NCI-H2107 treated with DMSO at 0.1 percent for 48 hours (cell line): ENCODE measurements around the gene TRHDE.
"Not testable (repeated sequence)": the region's sequence is repeated elsewhere in the genome, so short reads cannot be mapped to it uniquely, and the experiment has no call there.

Experiments
- DNase-seq: peaks from one replicate; lab custom pipeline; 2025; ENCODE audit not compliant: unreplicated experiment; lab: John Stamatoyannopoulos, UW

Gene TRHDE

DNA sequence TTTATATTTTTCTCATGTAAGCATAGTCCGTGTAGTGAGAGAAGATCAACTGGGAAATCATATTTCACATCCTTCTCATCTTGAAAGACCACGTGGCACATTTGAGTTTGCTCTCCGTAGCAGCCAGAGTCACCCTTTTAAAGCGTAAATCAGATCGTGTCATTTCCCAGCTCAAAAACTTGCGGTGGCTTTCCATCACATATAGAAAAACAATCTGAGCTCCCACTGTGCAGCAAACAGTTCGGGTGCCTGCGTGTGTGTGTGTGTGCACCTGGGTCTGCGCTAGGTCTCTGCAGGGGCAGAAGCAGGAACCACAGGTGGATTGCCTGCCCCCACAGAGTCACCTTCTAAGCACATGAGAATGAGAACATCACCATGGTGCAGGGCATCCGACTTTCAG lies 338.2 kb downstream of the TRHDE start:
- no peak for DNase-seq

DNA sequence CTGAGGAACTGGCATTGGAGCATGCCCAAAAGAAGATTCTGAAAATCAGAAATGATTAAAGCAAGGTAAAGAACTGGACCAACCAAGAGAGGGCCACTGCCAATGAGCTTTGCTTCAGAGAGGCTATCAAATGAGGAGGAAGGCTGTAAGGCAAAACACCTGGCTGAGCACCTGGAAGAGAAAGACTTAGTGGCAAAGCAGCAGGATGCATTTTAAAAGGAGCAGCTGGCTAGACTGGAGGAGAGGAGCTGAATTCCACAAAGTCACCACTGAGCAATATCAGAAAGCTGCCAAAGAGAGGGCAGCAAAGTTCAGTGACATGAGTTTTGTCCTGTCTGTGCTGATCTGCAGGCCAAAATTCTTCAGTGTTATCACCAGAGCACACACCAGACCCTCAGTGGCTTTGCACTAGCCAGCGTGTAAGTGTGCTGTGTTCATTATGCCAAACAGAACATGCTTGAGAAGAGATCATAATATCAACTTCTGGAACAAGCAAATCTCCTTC lies 338.7 kb downstream of the TRHDE start:
- DNase-seq, result no peak

DNA sequence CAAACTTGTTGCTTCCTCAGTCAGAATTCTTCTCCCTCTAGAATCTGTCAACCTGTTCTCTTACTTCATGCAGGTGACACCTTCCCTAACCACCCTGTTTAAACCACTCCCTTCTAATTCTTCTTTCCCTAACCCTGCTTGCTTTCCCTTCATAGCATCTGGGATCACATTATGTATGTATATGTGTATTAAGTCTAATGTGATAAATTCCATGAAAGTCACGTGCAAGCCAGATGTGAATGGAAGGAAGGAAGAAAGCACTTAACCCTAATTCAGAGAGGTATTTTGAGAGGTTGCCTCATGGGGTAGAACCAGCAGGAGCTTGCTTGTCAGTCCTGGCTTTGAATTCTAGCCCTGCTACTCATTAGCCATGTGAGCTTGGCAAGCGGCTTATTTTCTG lies 340.0 kb downstream of the TRHDE start:
- DNase-seq, result no peak

DNA sequence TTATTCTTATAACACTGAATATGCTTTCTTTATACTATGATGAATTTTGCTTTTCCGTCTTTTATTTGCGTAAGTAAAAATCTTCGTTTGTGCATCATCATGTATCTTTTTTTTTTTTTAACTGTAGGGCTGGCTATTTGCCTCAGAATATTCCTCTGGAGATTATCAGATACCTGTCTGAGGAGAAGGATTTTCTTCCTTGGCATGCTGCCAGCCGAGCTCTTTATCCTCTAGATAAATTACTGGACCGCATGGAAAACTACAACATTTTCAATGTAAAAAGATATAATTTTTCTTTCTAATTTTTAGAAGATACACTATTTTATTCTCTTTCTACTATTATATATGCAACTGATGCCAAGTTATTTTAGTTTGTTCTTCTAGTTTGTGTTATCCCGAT lies 346.6 kb downstream of the TRHDE start:
- no peak for DNase-seq

DNA sequence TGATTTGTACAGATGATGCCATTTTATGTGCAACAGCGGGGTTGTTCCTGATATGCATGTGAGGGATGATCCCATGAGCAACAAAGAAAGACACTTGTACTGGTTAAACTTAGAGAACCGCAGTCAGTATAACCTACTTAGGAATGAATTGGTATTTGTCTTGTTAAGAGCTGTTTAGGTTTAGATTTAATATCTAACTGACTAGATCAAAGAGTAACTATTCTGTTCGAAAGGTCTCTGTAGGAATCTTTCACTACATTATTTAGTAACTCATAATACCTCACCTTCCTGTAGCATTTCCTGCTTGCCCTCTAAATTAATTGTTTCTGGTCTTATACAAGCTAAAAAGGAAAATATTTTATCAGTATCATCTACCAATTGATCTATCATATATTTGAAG lies 350.4 kb downstream of the TRHDE start:
- DNase-seq, result no peak

DNA sequence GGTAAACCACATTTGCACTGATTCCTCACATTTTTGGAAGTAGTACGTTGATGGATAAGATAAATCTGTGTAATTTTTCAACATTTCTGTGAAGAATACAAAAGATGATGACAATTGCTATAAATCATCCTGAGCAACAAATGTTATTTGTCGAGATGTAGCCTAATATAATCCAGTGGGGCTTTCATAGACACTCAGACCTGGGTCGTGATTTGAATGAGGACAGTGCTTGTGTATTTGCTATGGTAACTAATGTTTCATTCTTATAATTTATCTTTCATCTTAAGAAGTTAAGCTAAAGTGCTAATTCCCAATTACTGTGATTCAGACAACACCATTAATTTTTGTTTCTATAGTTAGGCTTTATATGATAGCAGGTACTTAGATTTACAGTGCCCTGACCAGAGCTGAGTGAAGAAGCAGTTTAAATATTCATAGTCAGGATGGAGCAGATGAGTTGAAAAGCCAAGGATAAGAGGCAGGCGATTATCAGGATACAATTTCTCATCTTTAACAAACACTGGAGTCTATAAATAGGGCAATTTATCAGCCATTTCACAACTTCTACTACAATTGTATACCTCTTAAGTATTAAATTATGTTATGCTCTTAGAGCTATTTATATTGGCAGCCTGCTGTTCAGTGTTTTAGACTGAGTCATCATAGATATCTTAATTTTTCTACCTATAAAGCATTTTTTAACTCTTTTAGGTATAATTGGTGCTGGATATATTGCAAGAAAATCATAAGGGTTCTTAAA lies 359.9 kb downstream of the TRHDE start:
- DNase-seq, result no peak

DNA sequence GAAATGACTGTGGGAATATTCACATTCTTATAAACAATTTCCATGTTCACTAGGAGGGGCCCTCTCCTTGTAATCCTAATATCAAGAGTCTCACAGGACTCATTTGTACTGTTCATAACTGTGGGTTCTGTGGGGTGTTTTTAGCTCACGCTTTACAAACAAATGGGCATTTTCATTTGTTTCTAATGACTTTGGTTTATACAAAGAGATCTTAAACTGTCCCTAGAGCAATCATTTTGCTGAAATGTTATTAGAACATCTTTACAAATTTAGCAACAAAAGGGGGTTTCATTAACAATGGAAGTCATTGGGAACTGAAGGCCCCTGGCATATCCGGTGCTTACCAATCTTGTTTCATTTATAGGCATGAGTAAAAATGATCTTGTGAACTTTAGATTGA lies 370.5 kb downstream of the TRHDE start:
- no peak for DNase-seq

DNA sequence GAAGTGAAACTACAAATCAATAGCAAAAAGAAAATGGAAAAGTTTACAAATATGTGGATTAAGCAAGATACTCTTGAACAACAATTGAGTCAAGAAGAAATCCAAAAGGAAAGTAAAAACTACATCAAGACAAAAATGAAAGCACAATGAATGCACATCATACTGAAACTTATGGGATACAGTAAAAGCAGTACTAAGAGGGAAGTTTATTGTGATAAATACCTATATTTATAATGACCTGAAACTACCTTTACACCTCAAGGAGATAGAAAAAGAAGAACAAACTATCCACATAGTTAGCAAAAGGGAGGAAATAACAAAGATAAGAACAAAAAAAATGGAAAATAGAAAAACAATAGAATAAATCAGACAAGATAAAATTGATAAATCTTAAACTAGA lies 375.0 kb downstream of the TRHDE start:
- DNase-seq, result no peak

DNA sequence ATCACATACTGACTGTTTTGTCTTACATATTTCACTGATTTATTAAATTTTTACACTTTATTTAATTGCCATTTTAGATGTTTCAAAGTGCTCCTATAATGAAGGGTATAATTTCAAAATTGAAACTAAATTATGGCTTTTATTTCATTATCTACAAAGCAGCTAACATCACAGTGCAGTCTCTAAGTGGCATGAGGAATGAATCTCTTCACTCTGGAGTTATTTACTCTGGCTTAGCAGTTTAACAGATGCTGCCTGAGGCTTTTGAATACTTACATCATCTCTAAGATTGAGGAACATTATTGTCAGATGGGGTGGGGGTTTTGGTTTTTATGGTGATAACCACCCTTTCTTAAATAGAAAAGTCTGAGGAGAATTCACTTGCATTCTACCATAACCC lies 386.4 kb downstream of the TRHDE start:
- DNase-seq, result no peak

DNA sequence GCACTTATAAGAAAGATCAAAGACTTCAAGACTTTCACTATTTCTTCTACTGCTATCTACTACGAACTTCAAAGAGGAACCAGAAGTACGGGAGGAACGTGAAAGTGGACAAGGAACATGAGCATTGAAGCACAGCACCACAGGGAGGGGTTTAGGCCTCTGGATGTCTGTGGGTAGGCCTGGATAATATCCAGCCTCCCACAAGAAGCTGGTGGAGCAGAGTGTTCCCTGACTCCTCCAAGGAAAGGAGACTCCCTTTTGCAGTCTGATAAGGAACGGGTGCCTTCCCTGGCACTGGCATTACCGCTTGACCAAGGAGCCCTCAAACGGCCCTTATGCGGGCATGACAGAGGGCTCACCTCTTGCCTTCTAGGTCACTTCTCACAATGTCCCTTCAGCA lies 388.0 kb downstream of the TRHDE start:
- not testable (repeated sequence) for DNase-seq

DNA sequence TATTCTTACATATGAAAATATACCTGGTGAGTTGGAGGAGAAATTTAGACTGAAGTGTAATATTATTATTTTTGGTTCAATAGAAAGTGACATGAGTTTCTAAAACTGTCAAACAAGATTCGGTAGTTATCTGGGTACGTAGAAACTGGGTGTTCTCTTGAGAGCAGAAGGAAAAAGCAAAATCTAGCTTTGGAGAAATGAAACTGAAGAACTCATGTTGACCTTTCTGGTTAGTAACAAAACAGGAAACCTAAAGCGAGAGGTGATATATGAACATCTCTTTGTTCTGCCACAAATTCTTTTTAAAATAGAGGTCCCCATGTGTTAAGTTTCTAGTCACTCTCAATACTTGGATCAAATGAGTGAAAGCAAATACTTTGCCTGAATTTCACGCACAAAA lies 401.7 kb downstream of the TRHDE start:
- no peak for DNase-seq

DNA sequence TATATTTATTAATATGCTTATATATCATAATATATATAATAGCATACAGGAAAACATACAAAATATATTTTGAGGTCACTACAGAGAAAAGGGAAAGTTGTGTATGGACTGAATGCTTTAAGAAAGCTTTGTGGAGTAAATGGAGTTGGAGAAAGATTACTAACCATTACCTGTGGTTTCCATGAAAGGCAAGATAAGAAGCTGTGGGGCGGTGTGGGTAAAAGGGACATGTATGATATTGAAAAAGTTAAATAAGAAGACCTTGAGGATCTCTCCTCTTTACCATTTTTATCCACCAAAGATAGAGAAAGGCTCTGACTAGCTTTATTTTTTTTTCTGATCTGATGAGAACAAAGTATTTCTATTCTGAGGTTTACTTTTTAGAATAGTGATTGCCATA lies 404.4 kb downstream of the TRHDE start:
- no peak for DNase-seq

DNA sequence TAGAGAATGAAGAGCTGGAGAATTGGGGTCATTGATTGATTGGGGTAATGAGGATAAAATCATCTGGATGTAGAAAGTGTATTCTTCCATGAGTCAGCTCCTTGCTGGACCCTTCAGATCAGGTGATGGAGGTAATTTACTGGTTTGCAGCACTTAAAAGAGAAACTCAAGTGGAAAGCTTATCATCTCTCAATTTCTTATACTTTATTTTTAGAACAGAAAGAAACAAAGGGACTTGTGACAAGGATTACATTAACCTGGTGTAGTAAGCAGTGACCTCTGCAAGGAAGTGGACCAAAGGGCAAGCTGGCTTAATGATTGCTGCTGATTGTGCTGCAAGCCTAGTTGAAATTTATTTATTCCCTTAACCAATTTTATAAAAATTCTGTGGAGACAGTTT lies 405.0 kb downstream of the TRHDE start:
- DNase-seq, result no peak

DNA sequence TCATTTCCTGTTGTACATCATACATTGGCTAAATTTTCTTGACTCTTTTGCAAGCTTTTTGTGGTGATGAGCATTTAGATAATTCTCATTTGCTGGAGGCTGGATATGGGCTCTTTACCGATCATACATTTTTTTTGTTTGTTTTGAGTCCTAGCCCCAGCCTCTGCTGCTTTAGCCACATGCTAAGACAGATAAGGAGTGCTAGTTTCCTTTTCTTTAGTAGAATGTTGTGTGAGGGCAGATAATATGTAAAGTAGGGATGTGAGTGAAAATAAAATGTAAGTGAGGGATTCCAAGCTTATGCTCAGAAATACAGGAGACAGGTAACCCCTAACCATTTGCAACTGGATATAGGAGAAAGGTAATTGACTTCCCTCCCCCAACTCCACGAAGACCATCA lies 405.7 kb downstream of the TRHDE start:
- DNase-seq, result no peak

DNA sequence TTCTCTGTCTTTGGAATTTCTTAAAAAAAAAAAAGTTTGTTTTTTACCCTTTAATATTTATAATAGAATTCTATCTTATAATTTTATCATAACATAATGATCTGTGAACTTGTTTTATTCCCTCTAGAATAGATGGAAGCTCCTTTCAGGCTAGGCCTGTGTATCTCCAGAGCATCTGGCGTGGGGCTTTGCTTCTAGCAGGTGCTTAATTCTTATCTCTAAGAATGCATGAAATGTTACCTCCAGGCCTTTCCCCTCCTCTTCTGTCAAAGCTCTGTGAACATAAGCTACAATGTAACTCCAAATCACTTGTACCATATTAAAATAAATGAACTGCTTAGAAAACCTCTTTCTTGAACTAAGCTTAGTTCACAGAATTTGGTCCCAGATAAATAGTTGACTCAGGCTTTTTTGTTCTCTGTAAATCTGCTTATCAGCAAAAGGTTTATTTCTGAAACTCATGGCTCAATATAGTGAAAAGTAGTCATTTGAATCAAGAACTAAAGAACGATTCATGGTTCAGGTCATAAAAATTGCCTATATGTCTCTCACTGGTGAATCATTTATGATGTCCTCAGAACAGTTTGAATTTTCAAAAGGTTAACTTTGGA lies 407.1 kb downstream of the TRHDE start:
- DNase-seq, result no peak

DNA sequence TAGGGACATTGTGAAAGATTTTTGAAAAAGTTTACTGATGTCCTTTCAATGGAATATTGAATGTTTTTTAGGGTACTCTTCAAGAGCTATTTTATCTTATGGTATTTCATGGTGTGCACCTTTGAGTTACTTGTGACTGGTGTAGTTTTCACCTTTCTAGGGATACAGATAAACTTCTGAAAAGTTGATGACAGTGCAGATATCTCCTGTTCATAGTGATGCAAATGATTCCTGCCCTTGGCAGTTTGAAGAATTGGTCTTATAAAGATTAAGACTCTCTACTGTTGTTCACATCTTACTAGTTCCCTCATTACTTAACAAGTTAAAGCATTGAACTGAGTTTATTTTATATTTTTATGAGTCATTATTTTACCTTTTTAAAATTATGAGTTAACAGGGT lies 408.9 kb downstream of the TRHDE start:
- no peak for DNase-seq

DNA sequence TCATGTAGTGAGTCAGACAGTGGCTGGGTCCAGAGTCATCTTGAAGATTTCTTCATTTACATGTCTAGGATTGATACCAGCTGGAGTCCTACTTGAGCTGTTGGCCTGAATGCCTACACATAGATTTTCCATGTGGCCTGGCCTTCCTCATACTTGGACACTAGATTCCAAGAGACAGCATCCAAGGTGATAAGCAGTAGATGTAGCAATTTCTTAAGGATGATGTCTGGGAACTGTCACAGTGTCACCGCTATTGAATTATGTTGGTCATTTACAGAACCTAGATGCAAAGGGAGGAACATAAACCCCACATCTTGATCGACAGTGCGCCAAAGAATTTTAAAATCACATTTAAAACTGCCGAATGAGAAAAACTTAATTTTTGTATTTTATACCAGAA lies 412.3 kb downstream of the TRHDE start:
- DNase-seq, result no peak

DNA sequence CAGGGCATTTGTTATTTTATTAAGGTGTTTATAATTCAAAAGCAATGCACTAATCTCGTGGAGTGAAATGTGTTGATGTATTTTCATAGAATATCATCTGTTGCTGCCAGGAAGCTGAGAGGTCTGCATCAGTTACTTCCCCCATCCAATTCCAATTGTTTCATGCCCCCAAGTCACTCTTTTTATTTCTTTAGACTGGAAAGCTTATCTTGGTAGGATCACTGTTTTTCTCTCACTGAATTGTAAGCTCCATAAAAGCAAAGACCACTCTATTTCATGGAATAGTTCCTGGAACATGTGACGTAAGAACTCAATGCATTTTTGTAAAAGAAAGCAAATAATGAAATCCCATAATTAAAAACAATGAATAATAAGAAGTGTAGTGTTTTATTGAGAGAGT lies 420.2 kb downstream of the TRHDE start:
- no peak for DNase-seq

DNA sequence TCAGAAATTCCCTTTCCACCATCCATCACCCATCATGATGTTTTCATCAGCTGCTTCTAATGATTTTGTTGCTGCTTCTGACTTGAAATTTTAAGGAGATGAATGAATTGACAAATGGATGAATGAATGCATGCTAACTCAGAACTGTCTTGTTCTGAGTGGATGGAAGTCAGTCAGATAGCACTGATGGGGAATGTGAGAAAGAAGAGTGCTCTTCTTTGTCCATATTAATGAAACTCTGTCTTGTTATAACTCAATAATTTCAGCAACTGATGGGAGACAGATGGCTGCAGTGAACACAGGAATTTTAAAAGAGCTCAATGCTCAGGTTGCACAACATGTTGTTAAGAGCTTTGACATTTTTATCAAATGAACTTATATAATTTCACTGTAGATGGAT lies 422.0 kb downstream of the TRHDE start:
- no peak for DNase-seq

DNA sequence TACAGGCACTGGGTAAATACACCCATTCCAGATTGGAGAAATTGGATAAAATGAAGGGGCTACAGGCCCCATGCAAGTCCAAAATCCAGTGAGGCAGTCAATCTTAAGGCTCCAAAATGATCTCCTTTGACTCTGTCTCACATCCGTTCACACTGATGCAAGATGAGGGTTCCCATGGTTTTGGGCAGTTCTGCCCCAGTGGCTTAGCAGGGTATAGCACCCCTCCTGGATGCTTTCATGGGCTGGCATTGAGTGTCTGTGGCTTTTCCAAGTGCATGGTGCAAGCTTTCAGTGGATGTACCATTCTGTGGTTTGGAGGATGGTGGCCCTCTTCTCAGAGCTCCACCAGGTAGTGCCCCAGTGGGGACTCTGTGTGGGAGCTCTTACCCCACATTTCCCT lies 427.2 kb downstream of the TRHDE start:
- no peak for DNase-seq

DNA sequence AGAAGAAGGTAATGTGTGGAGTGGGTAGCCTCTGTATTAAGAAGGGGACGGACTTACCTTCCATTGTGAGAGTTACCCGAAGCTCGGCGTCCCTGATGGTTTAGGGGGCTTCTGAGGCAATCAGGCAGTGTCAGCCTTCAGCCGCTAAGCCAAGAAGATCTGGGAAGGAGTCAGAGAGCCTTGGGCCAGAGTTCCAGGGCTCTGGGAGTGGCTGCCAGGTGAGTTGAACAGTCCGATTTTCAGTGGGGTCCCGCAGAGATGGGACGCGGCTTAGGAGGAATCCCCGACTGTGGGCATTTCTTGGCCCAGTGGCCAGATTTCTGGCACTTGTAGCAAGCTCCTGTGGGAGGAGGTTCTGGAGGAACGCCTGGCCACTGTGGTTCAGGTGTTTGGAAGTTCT lies 439.9 kb downstream of the TRHDE start:
- DNase-seq, result not testable (repeated sequence)

DNA sequence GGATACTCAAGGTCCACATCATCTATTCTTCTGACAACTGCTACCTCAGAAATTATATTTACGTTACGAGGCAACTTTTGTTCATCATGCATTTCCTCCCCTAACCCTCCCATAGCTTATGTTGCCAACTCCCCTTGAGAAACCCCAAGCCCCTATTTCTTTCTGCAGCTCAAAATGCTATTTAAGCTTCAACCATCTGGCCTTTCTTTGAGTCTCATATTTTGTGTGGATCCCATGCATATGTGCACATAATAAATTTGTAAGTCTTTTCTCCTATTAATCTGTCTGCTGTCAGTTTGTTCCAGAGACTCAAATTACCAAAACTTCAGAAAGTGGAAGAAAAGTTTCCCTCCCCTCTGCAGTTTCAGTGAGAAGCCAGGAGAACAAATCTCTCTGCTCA lies 444.1 kb downstream of the TRHDE start:
- no peak for DNase-seq

DNA sequence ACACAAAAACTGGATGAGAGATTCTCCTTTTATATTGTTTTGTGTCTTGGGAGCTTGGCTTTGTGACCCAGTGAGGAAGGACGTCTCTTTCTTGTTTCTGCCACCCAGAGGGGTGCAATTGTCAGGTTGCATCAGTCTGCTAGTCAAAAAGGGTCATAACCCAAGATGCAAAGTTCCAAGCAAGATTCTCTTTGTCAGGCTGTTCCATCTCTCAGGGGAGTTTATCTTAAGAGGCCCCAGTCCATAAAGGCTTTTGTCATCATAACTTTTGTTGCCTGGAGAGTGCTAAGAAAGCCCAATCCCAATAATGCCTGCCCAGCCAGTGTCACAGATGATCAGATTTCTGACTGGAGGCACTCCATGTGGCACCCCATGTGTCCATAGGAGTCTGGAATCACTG lies 444.9 kb downstream of the TRHDE start:
- DNase-seq, result no peak
